EH (cell line): ENCODE measurements around the gene C14orf132.
"Not testable (repeated sequence)": the region's sequence is repeated elsewhere in the genome, so short reads cannot be mapped to it uniquely, and the experiment has no call there.

Experiments used
- DNase-seq: peaks from one replicate; pipeline ENCODE4 v3.0.0-alpha.2; 2015; ENCODE audit warnings: low read depth

The C14orf132 gene

DNA sequence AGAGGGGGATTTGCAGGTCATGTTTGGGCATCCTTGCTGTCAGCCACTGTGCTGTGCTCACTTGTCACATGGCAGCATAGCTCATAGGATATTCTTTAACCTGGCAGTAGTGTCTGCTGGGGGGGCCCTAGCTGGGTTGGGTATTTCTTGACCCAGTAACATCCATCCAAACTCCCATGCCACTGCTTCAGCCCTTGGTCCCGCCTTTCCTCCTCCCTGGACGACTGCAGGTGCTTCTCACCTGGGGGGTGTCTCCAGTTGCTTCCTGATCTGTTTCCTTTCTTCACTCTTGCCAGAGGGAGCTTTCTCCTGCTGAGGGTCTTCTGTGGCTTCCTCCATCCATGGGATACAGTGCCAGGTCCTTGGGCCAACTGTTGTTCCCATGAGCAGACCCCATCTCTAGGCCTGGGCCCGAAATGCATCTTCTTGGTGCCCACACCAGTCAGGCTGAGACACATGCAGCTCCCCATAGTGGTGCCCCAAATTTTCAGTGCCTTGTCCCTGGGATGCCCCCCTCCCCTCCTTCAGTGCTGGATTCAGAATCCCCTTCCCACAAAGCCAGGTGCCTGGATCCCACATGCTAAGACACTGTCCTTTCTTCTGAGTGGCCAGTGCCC lies 20.5 kb downstream of the C14orf132 start:
- DNase-seq = no peak

DNA sequence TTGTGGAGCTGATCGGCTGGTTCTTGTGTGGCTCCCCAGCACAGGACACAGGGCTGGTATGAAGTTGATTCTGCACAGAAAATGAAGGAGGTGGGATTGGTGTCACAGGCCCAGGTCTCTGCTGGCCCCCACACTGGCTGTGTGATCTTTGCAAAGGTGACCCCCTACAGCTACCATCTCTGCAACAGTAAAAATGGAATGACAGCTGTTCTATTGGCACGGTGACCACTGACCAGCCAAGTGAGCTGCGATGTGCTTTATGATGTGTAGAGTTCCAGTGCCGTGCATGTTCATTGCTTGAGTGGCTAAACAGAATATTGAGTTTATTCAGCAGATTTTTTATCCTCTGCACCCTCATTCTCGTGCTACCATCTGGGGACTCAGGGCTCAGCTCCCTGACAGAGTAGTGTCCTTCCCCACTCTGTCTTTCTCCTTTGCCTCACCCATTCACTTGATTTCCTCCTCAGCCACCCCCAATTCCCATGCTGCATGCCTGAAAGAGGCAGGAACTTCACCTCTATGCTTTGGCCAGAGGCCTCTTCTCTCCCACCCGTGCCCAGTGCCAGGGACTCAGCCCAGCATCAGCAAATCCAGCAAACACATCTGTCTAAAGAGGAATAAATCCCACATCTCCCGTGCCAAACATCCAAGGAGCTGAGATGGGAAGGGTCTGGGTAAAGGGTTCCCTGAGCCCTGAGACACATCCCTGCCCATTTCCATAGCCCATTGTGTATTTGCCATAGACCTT lies 21.2 kb downstream of the C14orf132 start:
- no peak for DNase-seq

GRCh38 chr14:96062010-96062409 lies 22.8 kb downstream of the C14orf132 start:
- no peak for DNase-seq

- no peak for DNase-seq
Measured at GRCh38 chr14:96062506-96062905, 23.3 kb downstream of the C14orf132 start.

DNA sequence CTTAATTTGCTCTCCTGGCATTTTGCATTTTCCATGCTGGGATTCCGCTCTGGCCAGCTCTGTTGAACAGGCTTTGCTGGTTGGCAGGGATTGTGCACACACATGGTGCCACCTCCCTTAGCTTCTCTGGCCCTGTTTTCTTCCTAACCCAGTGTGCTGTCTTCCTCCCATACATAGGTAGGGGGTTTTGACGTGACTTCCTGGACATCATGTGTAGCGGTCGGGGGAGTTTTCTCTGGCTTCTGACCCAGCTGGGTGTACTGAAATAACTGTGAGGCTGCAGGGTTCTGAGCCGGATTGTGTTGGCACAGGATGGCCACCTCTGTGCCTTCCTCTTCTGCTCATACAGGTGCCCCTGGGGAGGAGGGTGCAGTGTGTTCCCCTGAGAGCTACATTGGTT lies 25.7 kb downstream of the C14orf132 start:
- DNase-seq = no peak

- DNase-seq = no peak
Measured at GRCh38 chr14:96065661-96066459, 26.7 kb downstream of the C14orf132 start.

- no peak for DNase-seq
Measured at GRCh38 chr14:96066976-96067375, 27.8 kb downstream of the C14orf132 start.

DNA sequence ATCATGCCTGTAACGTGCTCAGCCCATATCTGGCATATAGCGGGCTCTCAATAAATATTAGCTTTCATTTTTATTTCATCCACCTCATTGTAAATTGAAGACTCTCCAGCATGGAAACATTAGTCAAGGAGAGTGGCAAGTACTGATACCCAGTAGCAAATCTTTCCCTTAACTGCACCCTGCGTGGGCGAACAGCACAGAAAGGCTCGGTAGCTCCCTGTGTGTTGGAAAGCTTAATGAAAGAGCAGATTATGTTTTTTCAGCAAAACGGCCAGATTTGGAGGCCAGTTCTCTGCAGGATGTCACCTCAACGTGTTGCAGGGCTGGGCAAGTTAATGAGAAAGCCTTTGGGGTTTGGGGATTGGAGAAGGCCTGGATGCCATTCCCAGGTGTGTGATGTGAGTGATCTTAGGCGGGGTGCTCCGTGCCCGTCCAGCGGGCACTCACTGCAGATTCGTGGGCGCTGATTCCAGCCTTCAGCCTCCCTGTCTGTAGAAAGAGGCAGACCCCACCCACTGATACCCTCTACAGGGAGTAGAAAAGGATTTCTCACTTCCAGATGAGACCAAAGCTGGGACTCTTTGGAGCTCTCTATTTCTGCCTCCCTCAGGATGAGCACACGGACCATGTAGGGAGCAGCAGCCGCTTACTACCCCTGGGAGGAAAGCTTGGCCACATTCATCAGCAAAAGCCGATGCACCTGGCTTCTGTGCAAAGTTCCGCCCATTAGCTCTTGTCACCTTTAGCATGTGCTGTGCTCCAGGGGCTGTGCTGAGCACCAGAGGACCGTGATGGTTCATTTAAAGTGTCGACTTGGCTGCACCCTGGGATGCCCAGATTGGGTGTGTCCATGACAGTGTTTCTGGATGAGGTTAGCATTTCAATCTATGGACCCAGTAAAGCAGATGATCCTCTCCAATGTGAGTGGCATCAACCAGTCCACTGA lies 29.1 kb downstream of the C14orf132 start:
- no peak for DNase-seq

DNA sequence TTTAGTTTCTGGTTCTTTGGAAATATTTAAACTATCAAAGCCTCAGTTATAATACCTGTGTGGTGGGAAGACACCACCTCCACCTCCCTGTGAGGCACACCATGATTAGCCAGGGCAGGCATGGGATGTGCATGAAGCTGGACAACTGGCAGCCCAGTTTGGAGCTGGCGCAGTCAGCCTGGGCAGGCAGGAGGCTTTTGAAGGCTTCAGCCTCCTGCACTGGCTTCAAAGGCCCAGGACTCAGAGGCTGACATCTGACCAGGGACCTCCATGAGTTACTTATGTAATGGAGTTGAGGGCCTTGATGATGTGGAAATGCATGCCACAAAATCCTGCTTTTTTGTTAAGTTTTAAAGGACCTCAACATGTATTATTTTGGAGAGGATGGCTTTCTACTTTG lies 30.3 kb downstream of the C14orf132 start:
- no peak for DNase-seq

GRCh38 chr14:96071561-96071960 lies 32.4 kb downstream of the C14orf132 start:
- no peak for DNase-seq

DNA sequence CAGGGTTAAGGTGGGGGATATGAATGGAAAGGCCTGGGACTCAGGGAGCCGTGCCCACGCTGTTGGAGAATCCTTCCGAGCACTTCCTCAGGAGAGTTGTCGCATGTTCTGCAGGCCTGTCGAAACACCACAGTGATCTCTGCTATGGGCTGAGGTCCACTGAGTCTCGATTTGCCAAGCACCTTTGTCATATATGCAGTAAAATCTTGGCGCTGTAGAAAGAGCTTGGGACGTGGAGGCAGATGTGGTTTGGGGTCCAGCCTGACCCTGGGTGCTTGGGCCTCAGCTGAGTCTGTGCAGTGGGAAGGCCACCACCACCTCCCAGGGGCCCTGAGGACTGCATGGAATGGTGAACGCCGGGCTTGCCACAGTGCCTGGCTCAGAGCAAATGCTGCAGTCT lies 32.9 kb downstream of the C14orf132 start:
- DNase-seq = no peak

DNA sequence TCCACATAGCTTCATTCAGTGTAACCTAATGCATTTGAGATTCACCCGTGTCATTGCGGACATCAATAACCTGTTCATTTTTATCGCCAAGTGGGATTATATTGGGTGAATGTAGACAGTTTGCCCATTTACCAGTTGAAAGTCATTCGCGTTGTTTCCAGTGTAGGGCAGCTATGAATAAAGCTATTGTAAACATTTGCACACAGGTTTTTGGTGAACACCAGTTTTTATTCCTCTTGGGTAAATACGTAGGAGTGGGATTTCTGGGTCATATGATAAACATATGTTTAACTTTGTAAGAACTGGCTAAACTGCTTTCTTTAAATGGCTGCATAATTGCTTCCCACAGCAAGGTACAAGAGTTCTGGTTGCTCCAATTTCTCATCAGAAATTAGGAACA lies 33.6 kb downstream of the C14orf132 start:
- DNase-seq = no peak

DNA sequence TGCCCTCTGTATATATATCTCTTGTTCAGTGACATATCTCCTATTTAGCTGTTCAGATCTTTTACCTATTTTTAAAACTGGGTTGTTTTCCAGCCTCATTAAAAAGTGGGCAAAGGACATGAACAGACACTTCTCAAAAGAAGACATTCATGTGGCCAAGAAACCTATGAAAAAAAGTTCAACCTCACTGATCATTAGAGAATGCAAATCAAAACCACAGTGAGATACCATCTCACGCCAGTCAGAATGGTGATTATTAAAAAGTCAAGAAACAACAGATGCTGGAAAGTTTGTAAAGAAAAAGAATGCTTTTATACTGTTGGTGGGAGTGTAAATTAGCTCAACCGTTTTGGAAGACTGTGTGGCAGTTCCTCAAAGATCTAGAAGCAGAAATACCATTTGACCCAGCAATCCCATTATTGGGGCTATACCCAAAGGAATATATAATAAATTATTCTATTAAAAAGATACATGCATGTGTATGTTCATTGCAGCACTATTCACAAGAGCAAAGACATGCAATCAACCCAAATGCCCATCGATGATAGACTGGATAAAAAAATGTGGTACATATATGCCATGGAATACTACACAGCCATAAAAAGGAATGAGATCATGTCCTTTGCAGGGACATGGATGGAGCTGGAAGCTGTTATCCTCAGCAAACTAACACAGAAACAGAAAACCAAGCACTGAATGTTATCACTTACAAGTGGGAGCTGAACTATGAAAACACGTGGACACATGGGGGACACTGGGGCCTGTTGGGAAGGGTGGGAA lies 34.3 kb downstream of the C14orf132 start:
- DNase-seq = not testable (repeated sequence)

DNA sequence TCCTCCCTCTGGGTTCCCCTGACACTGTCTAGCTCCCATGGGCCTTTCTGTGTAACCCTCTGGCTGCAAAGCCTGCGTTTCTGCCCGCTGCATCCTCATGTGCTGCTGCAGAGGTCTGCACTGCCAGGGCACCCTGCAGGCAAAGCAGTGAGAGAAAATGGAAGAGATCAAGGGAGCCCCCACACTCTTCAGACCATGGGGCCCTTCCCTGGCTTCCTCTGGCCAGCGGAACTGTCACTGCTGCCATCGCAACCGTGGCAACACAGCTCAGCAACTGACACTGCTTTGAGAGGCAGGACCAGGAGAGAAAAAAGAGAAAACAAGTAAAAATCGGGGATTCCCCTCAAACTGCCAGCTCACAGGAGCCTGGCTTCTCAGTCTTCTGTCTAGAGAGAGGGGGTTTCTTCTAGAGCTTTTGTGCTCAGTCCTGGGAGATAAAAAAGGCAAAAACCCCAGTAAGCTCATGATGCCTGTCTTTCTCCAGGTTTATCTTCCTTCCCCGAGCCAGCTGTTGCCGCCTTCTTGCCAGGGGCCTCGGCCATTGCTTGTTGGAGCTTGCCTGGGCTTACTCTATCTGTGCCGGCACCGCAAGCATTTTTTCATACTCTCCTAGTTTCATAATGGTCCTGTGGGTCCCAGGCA lies 38.9 kb downstream of the C14orf132 start:
- no peak for DNase-seq

DNA sequence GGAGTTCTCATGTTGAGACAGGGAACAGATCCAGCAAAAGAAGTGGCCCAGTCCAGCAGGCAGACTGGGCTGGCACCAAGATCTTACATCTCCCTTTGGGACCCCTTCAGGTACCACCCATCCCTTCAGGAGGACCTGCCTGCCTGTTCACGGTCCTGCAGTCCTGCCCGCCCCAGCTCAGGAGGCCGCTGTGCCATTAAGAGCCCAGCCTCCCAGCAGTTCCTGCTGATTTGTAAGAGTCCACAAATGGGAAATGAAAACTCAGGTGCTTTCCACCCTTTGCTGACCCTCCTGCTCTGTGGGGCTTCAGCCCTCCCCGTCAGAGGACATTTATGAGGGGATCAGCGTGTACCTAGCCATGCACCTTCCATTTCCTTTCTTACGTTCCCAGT lies 39.5 kb downstream of the C14orf132 start:
- DNase-seq = no peak

DNA sequence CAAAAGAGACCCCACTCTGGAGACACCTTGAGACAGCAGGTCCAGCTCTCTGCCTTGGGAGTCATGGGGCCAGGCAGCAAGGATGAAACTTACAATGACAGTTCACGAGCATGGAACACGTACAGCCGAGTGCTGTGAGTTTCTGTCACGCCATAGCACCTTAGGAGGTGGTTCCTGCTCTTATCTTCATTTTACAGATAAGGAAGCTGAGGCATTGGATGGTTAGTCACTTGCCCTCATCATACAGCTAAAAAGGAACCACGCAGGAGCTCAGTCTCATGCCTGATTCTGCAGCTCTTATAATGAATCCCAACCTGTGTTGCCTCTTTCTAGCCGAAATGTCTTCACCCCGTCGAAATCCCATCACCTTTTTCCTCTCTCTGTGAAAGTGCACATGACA lies 39.9 kb downstream of the C14orf132 start:
- no peak for DNase-seq

GRCh38 chr14:96080571-96080970 lies 41.4 kb downstream of the C14orf132 start:
- DNase-seq = no peak

- DNase-seq = no peak
Measured at GRCh38 chr14:96081224-96081623, 42.1 kb downstream of the C14orf132 start.

GRCh38 chr14:96081767-96082400 lies 42.7 kb downstream of the C14orf132 start:
- no peak for DNase-seq
